NCI-H1105 (cell line): ENCODE results near the gene CCDC59.
"Not testable (repeated sequence)": the region's sequence is repeated elsewhere in the genome, so short reads cannot be mapped to it uniquely, and the experiment has no call there.

ENCODE experiments used
- DNase-seq: peaks from one replicate; lab custom pipeline; 2025; lab: John Stamatoyannopoulos, UW

Gene CCDC59

DNA sequence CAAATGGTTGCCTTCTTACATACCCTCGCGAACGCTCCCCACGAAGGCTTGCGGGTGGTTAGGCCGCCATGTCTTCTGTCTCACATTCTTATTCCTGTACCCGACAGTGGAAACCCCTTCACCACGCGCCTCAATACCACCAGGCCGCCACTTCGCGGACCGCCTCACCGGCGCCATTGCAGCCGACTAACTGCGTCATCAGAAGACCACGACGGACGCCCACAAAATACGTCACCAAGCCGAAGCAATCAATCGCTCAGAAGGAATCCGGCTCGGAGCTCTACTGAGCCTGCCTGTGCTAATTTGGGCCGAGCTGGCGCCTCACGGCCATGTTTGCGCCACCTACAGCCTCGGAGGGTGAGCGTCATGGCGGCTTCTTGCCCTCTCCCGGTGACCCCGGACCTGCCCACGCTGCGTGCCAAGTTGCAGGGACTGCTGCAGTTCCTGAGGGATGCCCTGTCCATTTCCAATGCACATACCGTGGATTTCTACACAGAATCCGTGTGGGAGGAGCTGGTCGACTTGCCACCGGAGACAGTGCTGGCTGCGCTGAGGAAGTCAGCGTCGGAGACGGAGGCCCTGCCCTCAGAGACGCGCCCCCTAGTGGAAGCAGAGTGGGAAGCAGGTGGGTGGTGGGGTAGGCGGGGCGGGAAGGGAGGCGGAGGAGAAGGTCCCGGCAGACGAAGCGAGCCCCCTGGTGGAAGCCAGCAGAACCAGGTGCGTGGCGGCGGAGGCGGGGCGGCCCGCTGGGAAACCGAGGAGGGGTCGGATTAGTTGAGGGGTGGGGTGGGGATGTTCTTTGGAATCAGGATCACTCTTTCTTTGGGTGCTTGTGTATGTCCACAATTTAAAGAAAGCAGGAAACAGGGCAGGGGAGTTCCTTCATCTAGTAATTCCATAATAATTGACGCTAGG is at the start of gene CCDC59, which contains the start of gene METTL25:
Gene CCDC59, minus strand, starts transcription at position 188 of the 915 bp plus-strand sequence. Its CDS starts 11 bp downstream, at position 177.
Gene METTL25, plus strand, starts transcription at position 330 of the 915 bp plus-strand sequence. Its CDS starts 37 bp downstream, at position 367.
- DNase-seq, result peak; percentile 98

- DNase-seq, result no peak
Observed at GRCh38 chr12:82407481-82407880, 49.3 kb upstream of the CCDC59 start.

DNA sequence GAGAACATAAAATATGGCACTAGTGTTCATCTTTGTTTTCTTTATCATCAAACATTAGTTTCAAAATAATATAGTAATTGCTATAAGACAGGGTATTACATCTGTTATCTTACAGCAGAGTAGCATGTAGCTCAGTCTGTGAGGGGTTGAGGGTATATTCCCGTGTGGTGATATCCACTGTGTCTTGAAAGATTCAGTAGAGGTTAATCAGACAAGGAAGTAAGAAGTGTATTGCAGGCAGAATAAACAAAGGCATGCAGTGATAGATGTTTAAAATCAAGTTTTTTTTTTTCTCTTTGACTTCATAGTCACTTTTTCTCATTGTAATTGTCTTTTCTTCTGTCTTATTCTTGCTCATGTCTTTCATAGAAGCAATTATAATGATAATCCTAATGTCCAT is 48.5 kb upstream of the CCDC59 start:
- DNase-seq, result no peak

DNA sequence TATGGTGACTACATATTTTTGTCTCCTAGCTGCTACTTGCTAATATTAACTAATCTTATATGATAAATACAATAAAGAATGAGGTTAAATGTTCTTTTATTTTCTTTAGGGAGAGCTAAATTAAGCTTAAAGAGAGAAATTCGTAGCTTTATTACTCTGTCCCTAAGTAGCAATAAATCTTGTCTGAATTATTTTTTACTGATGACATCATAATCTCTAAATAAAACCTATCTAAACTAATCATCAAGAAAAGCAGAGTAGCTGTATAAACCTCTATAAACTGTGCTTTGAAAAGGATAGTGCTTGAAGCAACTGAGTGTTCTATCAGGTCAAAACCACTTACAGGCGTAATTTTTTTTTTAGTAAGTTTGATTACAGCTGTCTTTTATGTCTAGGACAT is 42.6 kb upstream of the CCDC59 start:
- DNase-seq, result no peak

- no peak for DNase-seq
Observed at GRCh38 chr12:82398879-82399278, 40.7 kb upstream of the CCDC59 start.

DNA sequence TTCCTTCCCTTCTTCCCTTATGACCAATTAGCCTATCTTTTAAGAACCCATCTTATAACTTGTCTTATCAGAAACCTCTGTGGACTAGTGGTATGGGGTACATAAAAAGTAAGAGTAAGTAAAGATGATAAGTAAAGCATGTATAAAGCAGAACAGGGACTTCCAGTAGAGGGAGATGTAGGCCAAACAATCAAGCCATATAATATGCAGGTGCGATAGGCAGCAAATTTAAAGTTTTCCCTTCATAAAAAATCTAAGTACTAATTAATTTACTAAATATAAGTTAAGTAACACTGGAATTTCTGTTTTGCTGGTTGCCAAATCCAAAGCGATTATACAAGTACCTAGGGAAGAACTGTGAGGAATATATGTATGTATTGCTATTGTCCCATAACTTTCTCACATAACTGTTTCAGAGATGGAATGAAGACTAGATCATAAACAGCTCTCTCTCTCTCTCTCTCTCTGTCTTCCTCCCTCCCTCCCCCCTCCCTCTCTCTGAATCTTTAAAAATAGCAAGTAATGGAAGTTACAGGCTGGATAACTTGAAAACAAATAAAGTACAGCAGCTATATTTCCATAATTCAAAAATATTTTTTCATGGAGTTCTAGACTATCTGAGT is 25.9 kb upstream of the CCDC59 start:
- no peak for DNase-seq

GRCh38 chr12:82378997-82379396 is 20.8 kb upstream of the CCDC59 start:
- DNase-seq, result no peak

GRCh38 chr12:82375201-82375600 is 17.0 kb upstream of the CCDC59 start:
- no peak for DNase-seq

GRCh38 chr12:82366197-82366596 is 8.0 kb upstream of the CCDC59 start:
- no peak for DNase-seq

DNA sequence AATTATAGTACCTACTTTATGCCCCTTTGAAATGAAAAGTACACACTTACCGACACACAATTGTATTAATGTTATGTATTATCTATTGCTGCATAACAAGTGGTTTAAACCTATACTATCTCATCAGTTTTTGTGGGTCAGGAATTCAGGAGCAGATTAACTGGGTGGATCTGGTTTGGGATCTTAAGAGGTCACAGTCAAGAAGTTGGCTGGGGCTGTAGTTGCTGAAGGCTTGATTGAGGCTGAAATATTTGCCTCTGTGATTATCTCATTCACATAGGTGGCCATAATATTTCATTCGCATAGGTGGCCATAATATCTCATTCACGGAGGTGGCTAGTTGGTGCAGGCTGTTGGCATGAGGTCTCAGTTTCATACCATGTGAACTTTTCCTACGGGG is 5.8 kb upstream of the CCDC59 start:
- no peak for DNase-seq

- DNase-seq, result no peak
Observed at GRCh38 chr12:82361461-82361915, 3.3 kb upstream of the CCDC59 start.

DNA sequence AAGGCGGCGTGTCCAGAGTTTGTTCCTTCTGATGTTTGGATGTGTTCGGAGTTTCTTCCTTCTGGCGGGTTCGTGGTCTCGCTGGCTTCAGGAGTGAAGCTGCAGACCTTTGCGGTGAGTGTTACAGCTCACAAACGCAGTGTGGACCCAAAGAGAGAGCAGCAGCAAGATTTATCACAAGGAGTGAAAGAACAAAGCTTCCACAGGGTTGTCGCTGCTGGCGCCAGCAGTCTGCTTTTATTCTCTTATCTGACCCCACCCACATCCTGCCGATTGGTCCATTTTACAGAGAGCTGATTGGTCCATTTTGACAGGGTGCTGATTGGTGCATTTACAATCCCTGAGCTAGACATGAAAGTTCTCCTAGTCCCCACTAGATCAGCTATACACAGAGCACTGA is 2.6 kb upstream of the CCDC59 start:
- not testable (repeated sequence) for DNase-seq

DNA sequence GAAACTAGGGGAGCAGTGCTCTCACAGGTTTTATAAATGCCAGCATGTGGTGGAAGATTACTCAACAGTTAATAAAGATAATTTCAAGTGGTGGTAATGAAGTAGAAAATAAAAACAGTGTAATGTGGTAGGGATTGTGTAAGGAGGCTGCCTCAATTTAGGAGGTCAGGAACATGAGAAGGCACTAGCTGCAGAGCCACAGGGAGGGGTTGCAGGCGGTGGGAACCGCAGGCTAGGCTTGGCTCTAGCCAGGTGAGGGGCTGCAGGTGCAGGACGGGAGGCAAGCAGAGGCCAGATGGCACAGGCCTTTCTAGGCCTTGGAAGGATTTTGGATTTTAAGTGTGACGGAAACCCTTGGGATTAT is 910 bp upstream of the CCDC59 start:
- peak; percentile 47 for DNase-seq

DNA sequence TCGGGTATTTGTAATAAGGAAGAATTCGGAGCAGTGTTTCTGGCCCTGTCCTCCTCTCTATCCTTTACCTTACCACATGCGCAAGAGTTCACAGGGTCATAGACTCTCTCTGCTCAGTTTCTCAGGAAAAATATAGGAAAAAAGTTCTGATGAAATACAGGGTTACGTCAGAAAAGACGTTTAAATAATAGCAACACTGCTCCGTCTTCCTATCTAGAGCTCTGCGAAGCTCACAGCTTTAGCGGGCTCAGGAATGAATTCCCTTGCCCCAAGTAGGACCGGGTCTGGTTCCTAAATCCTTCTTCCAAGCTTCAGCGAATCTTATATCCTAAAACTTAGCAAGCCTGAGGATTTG is 365 bp downstream of the CCDC59 start:
- DNase-seq, result no peak

- DNase-seq, result no peak
Observed at GRCh38 chr12:82357340-82357739, 847 bp downstream of the CCDC59 start.

DNA sequence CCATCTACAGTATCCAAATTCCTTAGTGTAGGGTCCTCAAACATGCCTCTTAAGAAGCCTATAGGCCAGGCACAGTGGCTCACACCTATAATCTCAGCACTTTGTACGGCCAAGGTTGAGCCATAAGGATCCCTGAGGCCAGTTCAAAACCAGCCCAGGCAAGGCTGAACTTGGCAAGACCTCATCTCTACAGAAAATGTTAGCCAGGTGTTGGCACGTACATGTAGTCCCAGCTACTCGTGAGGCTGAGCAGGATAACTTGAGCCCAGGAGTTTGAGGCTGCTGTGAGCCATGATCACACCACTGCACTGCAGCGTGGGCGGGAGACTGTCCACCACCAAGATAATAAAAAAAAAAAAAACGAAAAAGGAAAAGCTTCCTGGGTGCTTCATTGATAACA is 6.8 kb downstream of the CCDC59 start:
- no peak for DNase-seq

GRCh38 chr12:82350161-82350560 is 8.0 kb downstream of the CCDC59 start:
- DNase-seq, result no peak

DNA sequence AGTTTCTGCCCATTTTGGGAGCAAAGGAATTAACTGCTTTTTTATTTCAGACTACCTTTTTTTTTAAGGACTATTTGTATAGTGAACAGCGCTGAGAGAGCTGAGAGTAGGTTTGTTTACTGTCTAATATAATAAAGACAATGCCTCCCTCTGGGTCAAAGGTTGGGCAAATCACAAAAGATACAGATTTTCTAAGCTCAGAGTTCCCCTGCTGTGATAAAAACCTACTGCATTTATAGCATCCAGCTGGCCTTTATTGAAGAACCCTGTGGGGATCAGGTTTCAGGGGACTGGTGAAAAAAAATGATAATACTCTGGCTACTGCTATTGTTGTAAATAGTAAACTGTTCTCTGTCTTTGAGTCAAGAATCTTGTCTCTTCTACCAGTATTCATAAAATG is 28.7 kb downstream of the CCDC59 start:
- DNase-seq, result peak; percentile 52

DNA sequence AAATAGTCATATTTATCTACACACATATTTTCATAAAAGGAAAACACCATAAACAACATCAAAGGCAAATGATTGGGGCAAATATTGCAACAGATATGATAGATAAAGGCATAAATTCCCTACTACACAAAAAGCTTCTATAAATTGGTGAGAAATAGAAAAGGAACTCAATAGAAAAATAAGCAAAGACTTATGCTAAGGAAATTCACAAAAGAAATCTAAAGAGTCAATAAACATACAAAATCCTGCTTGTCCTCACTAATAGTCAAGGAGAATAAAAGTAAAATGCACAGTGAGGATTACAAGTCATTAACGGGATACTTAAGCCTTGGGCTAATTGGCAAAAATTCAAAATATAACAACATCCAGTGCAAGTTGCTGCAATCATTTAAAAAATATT is 30.3 kb downstream of the CCDC59 start:
- DNase-seq, result no peak

GRCh38 chr12:82326905-82327503 is 31.2 kb downstream of the CCDC59 start:
- peak; percentile 26 for DNase-seq

- no peak for DNase-seq
Observed at GRCh38 chr12:82325540-82326336, 32.4 kb downstream of the CCDC59 start.

GRCh38 chr12:82319276-82319675 is 38.9 kb downstream of the CCDC59 start:
- no peak for DNase-seq
